H9 (cell line): ENCODE data around the gene RNF145. TPM values are rescaled to one million over a fixed set of nuclear protein-coding genes. Genes with fewer than 3 reads are reported as not detected.

ENCODE experiments used
- DNase-seq: peaks from one replicate; pipeline ENCODE4 v3.0.0-alpha.2; 2017
- H2AFZ ChIP-seq: one replicate; pipeline ENCODE4 v1.6.1; 2013; ENCODE audit warnings: mild to moderate bottlenecking, low read length, control low read depth, moderate library complexity
- H2AK5ac ChIP-seq: 2 replicates; pipeline ENCODE4 v1.6.1; 2013; ENCODE audit warnings: low read length, control low read depth, mixed read lengths; ENCODE audit not compliant: insufficient read length
- H2BK120ac ChIP-seq: one replicate; pipeline ENCODE4 v1.6.1; 2013; ENCODE audit warnings: low read depth, mild to moderate bottlenecking, low read length, control low read depth, inconsistent platforms; ENCODE audit not compliant: poor library complexity, severe bottlenecking
- H2BK12ac ChIP-seq: 2 replicates; pipeline ENCODE4 v1.6.1; 2013; ENCODE audit warnings: low read length, control low read depth, mixed read lengths, low read depth; ENCODE audit not compliant: insufficient read length
- H2BK15ac ChIP-seq: 2 replicates; pipeline ENCODE4 v1.6.1; 2013; ENCODE audit warnings: low read depth, low read length, control low read depth
- H2BK20ac ChIP-seq: one replicate; pipeline ENCODE4 v1.6.1; 2013; ENCODE audit warnings: low read depth, mild to moderate bottlenecking, low read length, control low read depth, inconsistent platforms; ENCODE audit not compliant: poor library complexity, severe bottlenecking
- H2BK5ac ChIP-seq: 2 replicates; pipeline ENCODE4 v1.6.1; 2013; ENCODE audit warnings: low read length, control low read depth, mixed read lengths; ENCODE audit not compliant: insufficient read length
- H3K14ac ChIP-seq: 2 replicates; pipeline ENCODE4 v1.6.1; 2013; ENCODE audit warnings: low read length, control low read depth; ENCODE audit not compliant: insufficient read depth
- H3K18ac ChIP-seq: 2 replicates; pipeline ENCODE4 v1.6.1; 2013; ENCODE audit warnings: low read depth, mild to moderate bottlenecking, mixed read lengths, low read length, control low read depth; ENCODE audit not compliant: insufficient read length
- H3K23ac ChIP-seq: 2 replicates; pipeline ENCODE4 v1.6.1; 2013; ENCODE audit warnings: low read length, control low read depth, mixed read lengths, low read depth; ENCODE audit not compliant: insufficient read length
- H3K23me2 ChIP-seq: 2 replicates; pipeline ENCODE4 v1.6.1; 2013; ENCODE audit warnings: low read depth, mild to moderate bottlenecking, mixed read lengths, low read length, control low read depth; ENCODE audit not compliant: insufficient read length, poor library complexity, severe bottlenecking
- H3K27ac ChIP-seq: 2 replicates; pipeline ENCODE4 v1.5.1; 2013; ENCODE audit warnings: low read length, control low read depth, mixed read lengths, low read depth; ENCODE audit not compliant: insufficient read length
- H3K27me3 ChIP-seq: 2 replicates; pipeline ENCODE4 v1.6.1; 2013; ENCODE audit warnings: low read length, control low read depth, inconsistent platforms; ENCODE audit not compliant: insufficient read depth
- H3K4ac ChIP-seq: 2 replicates; pipeline ENCODE4 v1.6.1; 2013; ENCODE audit warnings: low read depth, mild to moderate bottlenecking, control low read depth, inconsistent platforms, low read length, moderate library complexity
- H3K4me1 ChIP-seq: 2 replicates; pipeline ENCODE4 v1.6.1; 2013; ENCODE audit warnings: low read length, control low read depth, inconsistent platforms; ENCODE audit not compliant: insufficient read depth
- H3K4me2 ChIP-seq: 2 replicates; pipeline ENCODE4 v1.6.1; 2013; ENCODE audit warnings: low read length, control low read depth, mixed read lengths; ENCODE audit not compliant: insufficient read length, insufficient read depth
- H3K56ac ChIP-seq: 2 replicates; pipeline ENCODE4 v1.6.1; 2013; ENCODE audit warnings: low read depth, mild to moderate bottlenecking, mixed read lengths, low read length, control low read depth; ENCODE audit not compliant: insufficient read length
- H3K79me1 ChIP-seq: 2 replicates; pipeline ENCODE4 v1.6.1; 2013; ENCODE audit warnings: low read depth, mild to moderate bottlenecking, moderate library complexity, low read length, control low read depth, inconsistent platforms; ENCODE audit not compliant: insufficient read depth, poor library complexity, severe bottlenecking
- H3K79me2 ChIP-seq: 2 replicates; pipeline ENCODE4 v1.6.1; 2013; ENCODE audit warnings: low read length, control low read depth, inconsistent platforms; ENCODE audit not compliant: insufficient read depth
- H3K9ac ChIP-seq: 2 replicates; pipeline ENCODE4 v1.6.1; 2013; ENCODE audit warnings: low read length, control low read depth, mixed read lengths; ENCODE audit not compliant: insufficient read length; ENCODE audit errors: extremely low read depth
- H3K9me3 ChIP-seq: one replicate; pipeline ENCODE4 v1.6.1; 2013; ENCODE audit warnings: low read depth, low read length, inconsistent platforms; ENCODE audit not compliant: control insufficient read depth
- H3T11ph ChIP-seq: one replicate; pipeline ENCODE4 v1.6.1; 2013; ENCODE audit warnings: mild to moderate bottlenecking, low read length, control low read depth, inconsistent platforms
- H4K20me1 ChIP-seq: one replicate; pipeline ENCODE4 v1.6.1; 2013; ENCODE audit not compliant: control insufficient read depth, insufficient read length, insufficient read depth
- H4K5ac ChIP-seq: 2 replicates; pipeline ENCODE4 v1.6.1; 2013; ENCODE audit warnings: low read depth, mild to moderate bottlenecking, mixed read lengths, low read length, control low read depth; ENCODE audit not compliant: insufficient read length
- H4K8ac ChIP-seq: replicated peaks from 2 replicates; pipeline ENCODE4 v1.6.1; 2013; ENCODE audit warnings: low read length, control low read depth, mixed read lengths, low read depth; ENCODE audit not compliant: insufficient read length
- H4K91ac ChIP-seq: 2 replicates; pipeline ENCODE4 v1.6.1; 2013; ENCODE audit warnings: low read depth, mild to moderate bottlenecking, moderate library complexity, mixed read lengths, low read length, control low read depth; ENCODE audit not compliant: insufficient read length
- H3K27ac Mint-ChIP-seq, 3 experiments: 2 replicates in 2 of 3; 3 replicates in 1 of 3; pipeline ENCODE4 v1.8.0; 2020 to 2021; ENCODE audit warnings: mixed read lengths in 3 of 3, mild to moderate bottlenecking in 1 of 3, moderate library complexity in 1 of 3
- H3K27me3 Mint-ChIP-seq: 2 replicates; pipeline ENCODE4 v1.8.0; 2021; ENCODE audit warnings: low read depth, mild to moderate bottlenecking, moderate library complexity, mixed read lengths
- H3K36me3 Mint-ChIP-seq, 3 experiments: 2 replicates in 2 of 3; 3 replicates in 1 of 3; pipeline ENCODE4 v1.8.0; 2020 to 2021; ENCODE audit warnings: low read depth in 3 of 3, mixed read lengths in 3 of 3; ENCODE audit not compliant: insufficient read depth in 1 of 3
- H3K4me1 Mint-ChIP-seq, 2 experiments: 2 replicates each; pipeline ENCODE4 v1.8.0; 2020; ENCODE audit warnings: mixed read lengths in 2 of 2
- H3K4me3 Mint-ChIP-seq, 2 experiments: 2 replicates in 1 of 2; 3 replicates in 1 of 2; pipeline ENCODE4 v1.8.0; 2020 to 2021; ENCODE audit warnings: mild to moderate bottlenecking in 2 of 2, mixed read lengths in 2 of 2, moderate library complexity in 1 of 2
- H3K9me3 Mint-ChIP-seq, 2 experiments: 2 replicates in 1 of 2; 3 replicates in 1 of 2; pipeline ENCODE4 v1.8.0; 2020; ENCODE audit warnings: mild to moderate bottlenecking in 2 of 2, mixed read lengths in 2 of 2, moderate library complexity in 1 of 2
- CTCF ChIP-seq: fragments of 200-600 bp; sonication (generic); conservative IDR thresholded peaks from 3 replicates; pipeline ENCODE4 v1.8.0; 2021; ENCODE audit warnings: antibody characterized with exemption, mild to moderate bottlenecking
- WGBS: extraction: QIAGEN DNeasy Blood & Tissue Kit; methylation state at CpG from one replicate; pipeline ENCODE4 v1.1.7; 2013; ENCODE audit warnings: missing lambda C conversion rate, low lambda C conversion rate, mixed read lengths; ENCODE audit not compliant: insufficient read length; ENCODE audit errors: extremely low coverage; 5-methylcytosine and 5-hydroxymethylcytosine counted together
- total RNA-seq: library from RNA; stranded (reverse); gene quantifications from 2 replicates; pipeline ENCODE4 v1.2.1, GENCODE V29; 2021

Gene RNF145
- total RNA-seq, 1 experiment from 2014 or later, result 59.1 TPM

- Histone ChIP-seq H4K91ac (no peak overlapping the region), H2BK5ac (no peak overlapping the region), H3K27ac (no peak overlapping the region), H2AFZ (no peak overlapping the region), H3K56ac (no peak overlapping the region), H4K8ac (no peak overlapping the region), H3K4ac (no peak overlapping the region), H3T11ph (no peak overlapping the region), H3K14ac (no peak overlapping the region), H3K23me2 (no peaks in the 10 kb centered on the region), H3K9me3 (no peaks in the 10 kb centered on the region), H3K27me3 (no peaks in the 10 kb centered on the region), H3K18ac (no peak overlapping the region), H4K5ac (no peak overlapping the region), H2AK5ac (no peak overlapping the region), H2BK120ac (no peak overlapping the region), H2BK20ac (no peak overlapping the region), H3K4me2 (no peak overlapping the region), H2BK12ac (no peak overlapping the region), H3K23ac (no peak overlapping the region), H4K20me1 (no peaks in the 10 kb centered on the region), H3K79me1 (no peaks in the 10 kb centered on the region), H3K4me1 (peaks cover 2% of the 10 kb centered on the region; the same call in 1 of the 2 replicates), H3K79me2 (no peaks in the 10 kb centered on the region), H3K9ac (no peak overlapping the region), H2BK15ac (no peak overlapping the region)
- Mint-ChIP-seq H3K4me3 (no peak overlapping the region), H3K27me3 (peaks cover 27% of the 10 kb centered on the region), H3K27ac (no peak overlapping the region; a peak in 1 of 7 replicates), H3K36me3 (no peaks in the 10 kb centered on the region; a peak in 1 of 7 replicates), H3K9me3 (no peaks in the 10 kb centered on the region; a peak in 1 of 5 replicates), H3K4me1 (peaks cover 0 to 4% of the 10 kb centered on the region in 2 experiments; a peak in 3 of 4 replicates)
- no CpG with 5 or more reads among the region's 2 CpGs for WGBS
- TF ChIP-seq CTCF, result no peak
- DNase-seq, result no peak
Measured at GRCh38 chr5:159216454-159216853, 7.1 kb upstream of the RNF145 start.
